Measurements from ENCODE around the gene SMNDC1. TPM values are rescaled to one million over a fixed set of nuclear protein-coding genes. Genes with fewer than 3 reads are reported as not detected.
A peak's percentile ranks its signal among the peaks of the same experiment; 100 is the strongest.

SMNDC1 gene
- total and polyA plus RNA-seq, 10 donors = 10.3 to 34.8 (median 19.7) TPM

GRCh38 chr10:110313674-110314073, 9.0 kb upstream of the SMNDC1 start:
- intact Hi-C loops (cut with DNase I; ENCODE audit: low total_unique reads) = loop anchor here (5.0 kb wide), 1 partner anchor 239 kb away; no protein-coding TSS in a partner anchor
- WGBS, 5 donors = 70 to 93% (median 77%) methylated on average over 2 of the region's 2 CpGs
- no peaks in the 10 kb centered on the region for H3K36me3 ChIP-seq
- H3K27me3 ChIP-seq (replicated peaks in 1 of 7) = no peaks in the 10 kb centered on the region
- H3K9me3 ChIP-seq = no peaks in the 10 kb centered on the region
- H3K4me1 ChIP-seq = peaks cover 8 to 33% (median 19%) of the 10 kb centered on the region in 6 donors
- no peak overlapping the region for H3K4me3 ChIP-seq
- no peak overlapping the region for H3K27ac ChIP-seq
- DNase-seq = no peak
- TF ChIP-seq POLR2AphosphoS5 (IDR thresholded peaks at IDR 0.05) (no peak), POLR2A (IDR thresholded peaks at IDR 0.05) (no peak)
- TF ChIP-seq, protein P1, sequence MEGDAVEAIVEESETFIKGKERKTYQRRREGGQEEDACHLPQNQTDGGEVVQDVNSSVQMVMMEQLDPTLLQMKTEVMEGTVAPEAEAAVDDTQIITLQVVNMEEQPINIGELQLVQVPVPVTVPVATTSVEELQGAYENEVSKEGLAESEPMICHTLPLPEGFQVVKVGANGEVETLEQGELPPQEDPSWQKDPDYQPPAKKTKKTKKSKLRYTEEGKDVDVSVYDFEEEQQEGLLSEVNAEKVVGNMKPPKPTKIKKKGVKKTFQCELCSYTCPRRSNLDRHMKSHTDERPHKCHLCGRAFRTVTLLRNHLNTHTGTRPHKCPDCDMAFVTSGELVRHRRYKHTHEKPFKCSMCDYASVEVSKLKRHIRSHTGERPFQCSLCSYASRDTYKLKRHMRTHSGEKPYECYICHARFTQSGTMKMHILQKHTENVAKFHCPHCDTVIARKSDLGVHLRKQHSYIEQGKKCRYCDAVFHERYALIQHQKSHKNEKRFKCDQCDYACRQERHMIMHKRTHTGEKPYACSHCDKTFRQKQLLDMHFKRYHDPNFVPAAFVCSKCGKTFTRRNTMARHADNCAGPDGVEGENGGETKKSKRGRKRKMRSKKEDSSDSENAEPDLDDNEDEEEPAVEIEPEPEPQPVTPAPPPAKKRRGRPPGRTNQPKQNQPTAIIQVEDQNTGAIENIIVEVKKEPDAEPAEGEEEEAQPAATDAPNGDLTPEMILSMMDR (IDR thresholded peaks at IDR 0.05 in 8 of 11, conservative IDR thresholded peaks at IDR 0.05 in 3 of 11) = no peak

DNA sequence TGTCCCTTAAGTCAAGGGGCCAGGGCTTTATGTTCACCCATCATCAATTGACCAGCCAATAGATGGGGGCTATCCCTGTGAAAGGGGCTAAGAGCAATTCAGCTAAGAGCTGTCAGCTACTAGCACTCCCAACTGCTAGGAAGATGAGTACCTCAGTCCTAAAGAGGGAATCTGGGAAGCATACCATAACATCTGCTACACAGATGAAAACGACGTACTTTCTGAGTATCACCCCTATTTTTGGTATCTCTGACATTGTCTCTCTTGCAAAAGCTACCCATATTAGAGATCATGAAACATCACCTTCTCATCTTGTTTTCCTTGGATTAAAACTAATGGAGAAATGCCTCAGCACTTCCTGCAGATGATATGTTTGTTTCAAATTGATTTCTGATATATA, 7.5 kb upstream of the SMNDC1 start:
- H3K27ac ChIP-seq = no peak overlapping the region
- TF ChIP-seq POLR2A (IDR thresholded peaks at IDR 0.05) = no peak
- no peak overlapping the region for H3K4me3 ChIP-seq
- no peaks in the 10 kb centered on the region for H3K36me3 ChIP-seq
- 66 to 94% (median 83%) methylated on average over 2 of the region's 2 CpGs for WGBS, 5 donors
- no peaks in the 10 kb centered on the region for H3K9me3 ChIP-seq
- H3K27me3 ChIP-seq (replicated peaks in 1 of 7) = no peaks in the 10 kb centered on the region
- DNase-seq = no peak
- H3K4me1 ChIP-seq = peaks cover 8 to 38% (median 20%) of the 10 kb centered on the region in 6 donors
- intact Hi-C loops (cut with DNase I; ENCODE audit: low total_unique reads) = loop anchor here (5.0 kb wide), 1 partner anchor 240 kb away; no protein-coding TSS in a partner anchor

GRCh38 chr10:110311357-110311949, 6.7 kb upstream of the SMNDC1 start:
- Histone ChIP-seq H3K4me1 (peaks cover 8 to 45% (median 23%) of the 10 kb centered on the region in 6 donors), H3K4me3 (no peak overlapping the region), H3K9me3 (no peaks in the 10 kb centered on the region), H3K36me3 (no peaks in the 10 kb centered on the region), H3K27ac (peak overlapping the region in 1 of 8 donors; percentile 23), H3K27me3 (replicated peaks in 1 of 7) (no peaks in the 10 kb centered on the region)
- 7 to 12% (median 9%) methylated on average over 3 of the region's 3 CpGs for WGBS, 5 donors
- no peak for DNase-seq
- TF ChIP-seq POLR2AphosphoS5 (IDR thresholded peaks at IDR 0.05) = no peak
- TF ChIP-seq, protein P1 (IDR thresholded peaks at IDR 0.05 in 8 of 11, conservative IDR thresholded peaks at IDR 0.05 in 3 of 11) = peak in 10 of 11 experiments; percentile 45 to 86 (median 65)
- intact Hi-C loops (cut with DNase I; ENCODE audit: low total_unique reads) = loop anchor here (5.0 kb wide), 1 partner anchor 241 kb away; no protein-coding TSS in a partner anchor

- Histone ChIP-seq H3K36me3 (no peaks in the 10 kb centered on the region), H3K27me3 (replicated peaks in 1 of 7) (no peaks in the 10 kb centered on the region), H3K27ac (peak overlapping the region in 4 of 8 donors; percentile 14 to 28 (median 22)), H3K4me1 (peaks cover 12 to 52% (median 30%) of the 10 kb centered on the region in 6 donors), H3K9me3 (no peaks in the 10 kb centered on the region), H3K4me3 (no peak overlapping the region)
- no peak for DNase-seq
- intact Hi-C loops (cut with DNase I; ENCODE audit: low total_unique reads) = loop anchor here (5.0 kb wide), 1 partner anchor 242 kb away; no protein-coding TSS in a partner anchor
- TF ChIP-seq POLR2A (IDR thresholded peaks at IDR 0.05) = no peak
- no peak for TF ChIP-seq POLR2AphosphoS5 (IDR thresholded peaks at IDR 0.05)
- TF ChIP-seq, protein P1 (IDR thresholded peaks at IDR 0.05 in 8 of 11, conservative IDR thresholded peaks at IDR 0.05 in 3 of 11) = no peak
- 19 to 33% (median 27%) methylated on average over 3 of the region's 3 CpGs for WGBS, 5 donors
Measured at GRCh38 chr10:110310741-110311140, 6.0 kb upstream of the SMNDC1 start.

Measured in spleen (tissue), 11 donors.